SJCRH30 (cell line): Measurements from ENCODE around the gene ZBTB46. TPM values are rescaled to one million over a fixed set of nuclear protein-coding genes. Genes with fewer than 3 reads are reported as not detected.
A peak's percentile ranks its signal among the peaks of the same experiment; 100 is the strongest.

Source experiments
- DNase-seq, 2 experiments: peaks; one replicate each; pipeline ENCODE4 v3.0.0-alpha.2; 2015 to 2020
- H3K27ac ChIP-seq: fragments of 250-450 bp; sonication (Bioruptor Pico); 2 replicates; pipeline ENCODE4 v1.5.1; 2020; ENCODE audit warnings: mild to moderate bottlenecking, moderate library complexity
- H3K27me3 ChIP-seq: fragments of 250-450 bp; sonication (Bioruptor Pico); 2 replicates; pipeline ENCODE4 v1.5.1; 2020; ENCODE audit warnings: mild to moderate bottlenecking, moderate library complexity
- H3K36me3 ChIP-seq: fragments of 250-450 bp; sonication (Bioruptor Pico); 2 replicates; pipeline ENCODE4 v1.5.1; 2020; ENCODE audit warnings: mild to moderate bottlenecking, moderate library complexity
- H3K4me1 ChIP-seq: fragments of 250-450 bp; sonication (Bioruptor Pico); 2 replicates; pipeline ENCODE4 v1.5.1; 2020; ENCODE audit warnings: mild to moderate bottlenecking, moderate library complexity
- H3K4me3 ChIP-seq: fragments of 250-450 bp; sonication (Bioruptor Pico); 2 replicates; pipeline ENCODE4 v1.5.1; 2020; ENCODE audit warnings: mild to moderate bottlenecking, moderate library complexity
- H3K9me3 ChIP-seq: fragments of 250-450 bp; sonication (Bioruptor Pico); replicated peaks from 2 replicates; pipeline ENCODE4 v1.5.1; 2020; ENCODE audit warnings: mild to moderate bottlenecking, moderate library complexity
- total RNA-seq: library from RNA; depleted of rRNA; stranded (reverse); fragments of >200 nt; shearing (Covaris generic); gene quantifications from 2 replicates; pipeline ENCODE4 v1.2.3, GENCODE V29; 2014

The ZBTB46 gene
- total RNA-seq, 1 experiment from 2014 or later = 4.0 TPM

GRCh38 chr20:63835021-63835858 lies 4.2 kb upstream of the ZBTB46 start:
- Histone ChIP-seq H3K27ac (peak overlapping the region; percentile 36), H3K4me3 (peak overlapping the region; percentile 28), H3K27me3 (no peaks in the 10 kb centered on the region), H3K9me3 (no peaks in the 10 kb centered on the region), H3K36me3 (no peaks in the 10 kb centered on the region), H3K4me1 (peaks cover 36% of the 10 kb centered on the region)
- DNase-seq = peak; percentile 99 to 100

GRCh38 chr20:63834491-63834880 lies 3.4 kb upstream of the ZBTB46 start:
- peaks cover 6% of the 10 kb centered on the region for H3K27me3 ChIP-seq
- DNase-seq = no peak
- H3K4me1 ChIP-seq = peaks cover 36% of the 10 kb centered on the region
- no peaks in the 10 kb centered on the region for H3K36me3 ChIP-seq
- peak overlapping the region; percentile 1; the same call in 1 of the 2 replicates for H3K4me3 ChIP-seq
- no peaks in the 10 kb centered on the region for H3K9me3 ChIP-seq
- H3K27ac ChIP-seq = no peak overlapping the region; the same call in 1 of the 2 replicates

GRCh38 chr20:63833776-63834490 lies 2.9 kb upstream of the ZBTB46 start:
- peak; percentile 70 to 71 for DNase-seq
- peaks cover 10% of the 10 kb centered on the region for H3K27me3 ChIP-seq
- H3K9me3 ChIP-seq = no peaks in the 10 kb centered on the region
- H3K36me3 ChIP-seq = no peaks in the 10 kb centered on the region
- H3K4me1 ChIP-seq = peaks cover 36% of the 10 kb centered on the region
- H3K27ac ChIP-seq = no peak overlapping the region; the same call in 1 of the 2 replicates
- no peak overlapping the region for H3K4me3 ChIP-seq

DNA sequence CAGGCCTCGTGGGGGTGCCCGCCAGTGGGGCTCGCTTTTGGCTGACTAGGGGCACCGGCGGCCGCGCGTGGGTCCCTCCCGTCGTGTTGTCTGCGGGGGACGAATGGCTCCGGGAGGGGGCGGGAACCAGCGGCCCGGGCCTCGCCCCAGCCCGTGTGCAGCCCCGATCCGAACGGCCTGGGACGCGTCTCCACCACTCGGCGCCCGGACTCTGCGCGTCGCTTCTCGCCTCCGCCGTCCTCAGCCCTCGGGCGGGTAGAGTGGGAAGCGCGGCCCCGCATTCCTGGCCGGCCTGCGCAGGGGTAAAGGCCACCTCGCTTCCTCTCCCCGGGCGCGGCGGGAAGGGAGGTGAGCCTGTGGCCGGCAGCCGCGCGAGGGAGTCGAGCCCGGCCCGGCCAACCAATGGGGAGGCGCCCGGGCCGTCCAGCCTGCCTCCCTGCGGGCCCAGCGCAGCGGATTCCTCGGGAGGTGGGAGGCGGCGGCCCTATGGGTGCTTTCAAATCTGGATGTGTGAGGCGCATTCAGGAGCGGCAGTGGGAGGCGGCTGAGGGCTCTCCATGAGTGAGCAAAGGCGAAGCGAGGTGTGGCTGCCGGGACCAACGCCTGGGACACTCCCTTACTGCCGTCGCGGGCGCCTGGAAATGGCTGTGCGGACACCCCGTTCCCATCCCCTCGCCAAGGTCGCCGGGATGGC lies 1.1 kb upstream of the ZBTB46 start:
- no peak overlapping the region for H3K27ac ChIP-seq
- no peaks in the 10 kb centered on the region for H3K9me3 ChIP-seq
- peaks cover 16% of the 10 kb centered on the region for H3K27me3 ChIP-seq
- H3K4me3 ChIP-seq = no peak overlapping the region
- DNase-seq = no peak
- H3K36me3 ChIP-seq = no peaks in the 10 kb centered on the region
- peaks cover 30% of the 10 kb centered on the region for H3K4me1 ChIP-seq

DNA sequence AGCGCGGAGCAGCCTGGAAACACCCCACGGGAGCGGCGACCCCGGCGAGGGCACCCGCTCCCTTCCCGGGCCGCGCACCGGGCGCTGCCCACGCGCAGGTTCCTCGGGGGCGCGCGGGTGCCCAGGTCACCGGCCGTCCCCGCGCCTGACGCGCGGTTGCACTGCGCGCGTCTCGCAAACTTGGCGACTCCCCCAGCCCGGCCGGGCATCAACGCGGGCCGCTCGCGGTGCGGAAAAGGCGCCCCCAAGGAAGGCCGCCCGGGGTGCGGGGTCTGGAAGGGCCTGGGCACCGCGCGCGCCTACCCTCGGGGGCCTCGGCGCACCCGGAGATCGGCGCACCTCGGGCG lies 555 bp upstream of the ZBTB46 start:
- no peak for DNase-seq

GRCh38 chr20:63829945-63830835 lies 874 bp downstream of the ZBTB46 start:
- peaks cover 19% of the 10 kb centered on the region for H3K4me1 ChIP-seq
- H3K36me3 ChIP-seq = no peaks in the 10 kb centered on the region
- no peak for DNase-seq
- no peaks in the 10 kb centered on the region for H3K9me3 ChIP-seq
- no peak overlapping the region for H3K27ac ChIP-seq
- H3K27me3 ChIP-seq = peaks cover 16% of the 10 kb centered on the region
- peak overlapping the region; percentile 62 for H3K4me3 ChIP-seq

More for the DNA sequence above, 555 bp upstream of the ZBTB46 start:
- no peaks in the 10 kb centered on the region for H3K9me3 ChIP-seq
- H3K4me1 ChIP-seq = peaks cover 25% of the 10 kb centered on the region
- H3K27me3 ChIP-seq = peaks cover 16% of the 10 kb centered on the region
- no peak overlapping the region for H3K27ac ChIP-seq
- peak overlapping the region; percentile 39 for H3K4me3 ChIP-seq
- no peaks in the 10 kb centered on the region for H3K36me3 ChIP-seq

GRCh38 chr20:63829603-63829944 lies 1.5 kb downstream of the ZBTB46 start:
- H3K27ac ChIP-seq = no peak overlapping the region
- H3K9me3 ChIP-seq = no peaks in the 10 kb centered on the region
- peak overlapping the region; percentile 62; the same call in 1 of the 2 replicates for H3K4me3 ChIP-seq
- no peak for DNase-seq
- peaks cover 16% of the 10 kb centered on the region for H3K27me3 ChIP-seq
- H3K4me1 ChIP-seq = peaks cover 18% of the 10 kb centered on the region
- H3K36me3 ChIP-seq = no peaks in the 10 kb centered on the region

DNA sequence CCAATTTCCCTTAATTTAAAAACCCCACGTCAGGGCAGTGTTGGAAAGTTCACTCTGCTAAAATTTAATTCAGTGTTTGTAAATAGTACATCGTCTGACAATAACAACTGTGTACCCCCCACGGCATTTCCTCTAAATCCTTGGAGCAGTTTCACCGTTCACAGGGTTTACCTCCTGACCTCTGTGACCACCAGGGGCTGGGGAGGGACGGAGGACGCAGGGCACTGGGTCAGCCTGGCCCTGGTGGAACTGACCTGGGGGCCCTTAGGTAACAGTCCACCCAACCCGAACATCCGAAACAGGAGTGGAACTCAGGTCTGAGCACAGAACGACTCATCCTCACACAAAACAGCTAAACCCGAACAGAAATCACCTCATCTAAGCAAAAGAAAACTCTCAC lies 2.1 kb downstream of the ZBTB46 start:
- DNase-seq = no peak
- H3K27me3 ChIP-seq = peaks cover 16% of the 10 kb centered on the region
- H3K4me3 ChIP-seq = no peak overlapping the region
- H3K9me3 ChIP-seq = no peaks in the 10 kb centered on the region
- no peaks in the 10 kb centered on the region for H3K36me3 ChIP-seq
- H3K4me1 ChIP-seq = peaks cover 11% of the 10 kb centered on the region
- H3K27ac ChIP-seq = no peak overlapping the region

- Histone ChIP-seq H3K27me3 (peaks cover 16% of the 10 kb centered on the region), H3K4me3 (no peak overlapping the region), H3K27ac (no peak overlapping the region), H3K36me3 (no peaks in the 10 kb centered on the region), H3K9me3 (no peaks in the 10 kb centered on the region), H3K4me1 (peaks cover 7% of the 10 kb centered on the region)
- no peak for DNase-seq
Measured at GRCh38 chr20:63828545-63828944, 2.5 kb downstream of the ZBTB46 start.

GRCh38 chr20:63828124-63828523 lies 2.9 kb downstream of the ZBTB46 start:
- DNase-seq = no peak
- no peaks in the 10 kb centered on the region for H3K9me3 ChIP-seq
- H3K4me1 ChIP-seq = peaks cover 3% of the 10 kb centered on the region; the same call in 1 of the 2 replicates
- no peak overlapping the region for H3K4me3 ChIP-seq
- H3K27me3 ChIP-seq = peaks cover 16% of the 10 kb centered on the region
- no peaks in the 10 kb centered on the region for H3K36me3 ChIP-seq
- H3K27ac ChIP-seq = no peak overlapping the region

- H3K4me1 ChIP-seq = no peaks in the 10 kb centered on the region
- H3K4me3 ChIP-seq = no peak overlapping the region
- H3K36me3 ChIP-seq = no peaks in the 10 kb centered on the region
- no peaks in the 10 kb centered on the region for H3K9me3 ChIP-seq
- no peak overlapping the region for H3K27ac ChIP-seq
- DNase-seq = no peak
- peaks cover 16% of the 10 kb centered on the region for H3K27me3 ChIP-seq
Measured at GRCh38 chr20:63826753-63827152, 4.3 kb downstream of the ZBTB46 start.

DNA sequence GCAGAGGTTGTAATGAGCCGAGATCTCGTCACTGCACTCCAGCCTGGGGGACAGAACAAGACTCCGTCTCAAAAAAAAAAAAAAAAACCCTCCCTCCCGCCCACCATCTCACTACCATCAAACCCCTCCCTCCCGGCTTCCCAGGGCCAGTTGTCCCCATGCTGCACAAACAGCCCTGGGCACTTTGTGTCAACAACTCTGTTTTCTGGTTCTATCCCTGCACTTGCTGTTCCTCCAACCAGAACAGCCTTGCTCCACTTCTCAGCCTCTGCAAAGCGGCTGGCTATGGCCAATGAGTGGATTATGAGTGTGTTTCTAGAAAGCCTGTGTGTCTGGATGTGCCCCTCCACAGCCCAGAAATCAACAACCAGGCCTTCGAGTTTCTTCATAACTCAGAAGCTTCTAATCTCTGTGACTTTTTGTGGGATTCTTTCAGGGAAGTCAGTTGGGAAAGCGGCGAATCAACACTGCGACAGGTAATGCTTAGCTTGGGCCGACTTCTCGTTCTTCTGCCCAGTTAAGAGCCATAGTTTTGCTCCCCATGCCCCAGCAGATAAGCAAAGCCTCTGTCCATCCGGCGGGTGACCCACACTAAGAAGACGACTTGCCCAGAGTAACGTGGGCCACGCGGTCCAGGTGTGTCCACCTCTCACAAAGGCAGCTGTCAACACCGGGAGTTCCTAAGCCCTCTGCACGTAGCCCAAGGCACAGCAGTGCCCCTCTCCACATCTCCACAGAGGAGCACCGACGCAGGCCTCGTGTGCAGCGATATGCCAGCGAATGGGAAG lies 5.5 kb downstream of the ZBTB46 start:
- DNase-seq = no peak
- Histone ChIP-seq H3K36me3 (no peaks in the 10 kb centered on the region), H3K4me1 (no peaks in the 10 kb centered on the region), H3K27ac (no peak overlapping the region), H3K4me3 (no peak overlapping the region), H3K27me3 (peaks cover 16% of the 10 kb centered on the region), H3K9me3 (no peaks in the 10 kb centered on the region)

- Histone ChIP-seq H3K27ac (no peak overlapping the region), H3K4me1 (no peaks in the 10 kb centered on the region), H3K36me3 (no peaks in the 10 kb centered on the region), H3K27me3 (peaks cover 5% of the 10 kb centered on the region; the same call in 1 of the 2 replicates), H3K4me3 (no peak overlapping the region), H3K9me3 (no peaks in the 10 kb centered on the region)
- no peak for DNase-seq
Measured at GRCh38 chr20:63823691-63824311, 7.3 kb downstream of the ZBTB46 start.
